SK-N-DZ (cell line): Measurements from ENCODE around the gene TBX10.

ENCODE experiments used
- small RNA-seq, 2 experiments: library from RNA; depleted of rRNA; stranded (forward); fragments of <200 nt; gene quantifications; one replicate each; pipeline ENCODE3, GENCODE V24; 2014

Gene TBX10

Small RNAs within 50 kb of the gene (small RNA-seq; reads per million reads assigned to genes)
- gene AP003385.3 = 0 reads per million in 2 experiments
- gene RPL37P2 = 0.10 to 1.4 reads per million in 2 experiments
